SU-DHL-6 (cell line): ENCODE measurements around the gene CDH22.

Source experiments
- H2AFZ ChIP-seq: fragments of 200-600 bp; sonication (generic); 2 replicates; pipeline ENCODE4 v1.6.1; 2014; ENCODE audit warnings: low read depth, mild to moderate bottlenecking, moderate library complexity, mixed read lengths, antibody characterized with exemption, low read length; ENCODE audit not compliant: severe bottlenecking
- H3F3A ChIP-seq: fragments of 200-600 bp; shearing (Covaris generic); 2 replicates; pipeline ENCODE4 v1.6.0; 2016; ENCODE audit warnings: antibody characterized with exemption, mild to moderate bottlenecking; ENCODE audit not compliant: insufficient read depth
- H3K27ac ChIP-seq: fragments of 200-600 bp; sonication (generic); 2 replicates; pipeline ENCODE4 v1.5.1; 2016; ENCODE audit warnings: low read depth, mild to moderate bottlenecking, low read length, moderate library complexity, mixed read lengths
- H3K27me3 ChIP-seq: fragments of 200-600 bp; sonication (generic), shearing (Covaris generic); 2 replicates; pipeline ENCODE4 v1.6.0; 2014; ENCODE audit warnings: mild to moderate bottlenecking, low read length
- H3K36me3 ChIP-seq: fragments of 200-600 bp; sonication (generic); 2 replicates; pipeline ENCODE4 v1.6.1; 2014; ENCODE audit warnings: mild to moderate bottlenecking, low read length, mixed read lengths
- H3K4me2 ChIP-seq: fragments of 300-600, 200-600 bp; shearing (Covaris generic), sonication (generic); 2 replicates; pipeline ENCODE4 v1.6.0; 2014; ENCODE audit warnings: low read length, low read depth, mild to moderate bottlenecking; ENCODE audit not compliant: poor library complexity, severe bottlenecking
- H3K4me3 ChIP-seq: fragments of 200-600 bp; sonication (generic); 2 replicates; pipeline ENCODE4 v1.5.1; 2014; ENCODE audit warnings: antibody characterized with exemption, low read length, mild to moderate bottlenecking, mixed read lengths; ENCODE audit not compliant: insufficient read depth, poor library complexity, severe bottlenecking
- H3K79me2 ChIP-seq: fragments of 200-600 bp; sonication (generic); 2 replicates; pipeline ENCODE4 v1.6.1; 2014; ENCODE audit warnings: mild to moderate bottlenecking, low read length, moderate library complexity; ENCODE audit not compliant: insufficient read depth
- H3K9ac ChIP-seq: fragments of 200-600 bp; sonication (generic); 2 replicates; pipeline ENCODE4 v1.7.0; 2014; ENCODE audit warnings: mild to moderate bottlenecking, low read length
- H3K9me2 ChIP-seq: fragments of 200-600 bp; sonication (generic); replicated peaks from 2 replicates; pipeline ENCODE4 v1.6.1; 2014; ENCODE audit warnings: low read length; ENCODE audit not compliant: insufficient read depth
- H3K9me3 ChIP-seq: fragments of 200-600 bp; sonication (generic); 2 replicates; pipeline ENCODE4 v1.6.1; 2014; ENCODE audit warnings: low read length, mixed read lengths; ENCODE audit not compliant: insufficient read depth
- H4K20me1 ChIP-seq: fragments of 200-600 bp; sonication (generic); 2 replicates; pipeline ENCODE4 v1.6.1; 2014; ENCODE audit warnings: low read depth, mild to moderate bottlenecking, antibody characterized with exemption, low read length, moderate library complexity, mixed read lengths
- EZH2phosphoT487 ChIP-seq: fragments of 200-600 bp; sonication (generic), shearing (Covaris generic); conservative IDR thresholded peaks from 2 replicates; pipeline ENCODE4 v1.6.1; 2018; ENCODE audit warnings: mild to moderate bottlenecking, antibody characterized with exemption, low read length, moderate library complexity, mixed read lengths
- TF ChIP-seq, protein P1 (sequence below): fragments of 200-600 bp; sonication (generic); IDR thresholded peaks from one replicate; pipeline ENCODE4 v1.5.1; 2017; ENCODE audit warnings: antibody characterized with exemption, mild to moderate bottlenecking, low read length, moderate library complexity; ENCODE audit not compliant: insufficient read depth, poor library complexity, severe bottlenecking

The CDH22 gene

DNA sequence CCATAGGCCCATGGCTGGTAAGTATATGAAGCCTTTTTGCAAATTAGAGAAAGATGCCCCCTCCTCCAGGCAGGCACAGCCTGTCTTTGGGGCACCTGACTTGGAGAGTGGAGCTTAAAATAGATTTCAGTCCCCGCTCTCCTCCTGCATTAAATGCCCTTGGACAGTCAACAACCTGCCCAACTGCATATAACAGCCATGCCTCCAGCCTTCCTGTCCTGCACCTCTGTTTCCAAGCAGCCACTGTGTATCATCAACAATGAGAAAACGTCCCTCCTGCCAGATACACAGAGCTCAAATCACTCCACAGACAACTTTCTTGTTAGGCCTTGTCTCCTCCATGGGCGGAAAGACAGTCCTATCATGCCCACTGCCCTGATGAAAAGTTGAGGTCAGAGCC is 3.4 kb downstream of the CDH22 start:
- no peaks in the 10 kb centered on the region for H3K27me3 ChIP-seq
- no peak overlapping the region for H2AFZ ChIP-seq
- no peak for TF ChIP-seq EZH2phosphoT487
- TF ChIP-seq, protein P1, sequence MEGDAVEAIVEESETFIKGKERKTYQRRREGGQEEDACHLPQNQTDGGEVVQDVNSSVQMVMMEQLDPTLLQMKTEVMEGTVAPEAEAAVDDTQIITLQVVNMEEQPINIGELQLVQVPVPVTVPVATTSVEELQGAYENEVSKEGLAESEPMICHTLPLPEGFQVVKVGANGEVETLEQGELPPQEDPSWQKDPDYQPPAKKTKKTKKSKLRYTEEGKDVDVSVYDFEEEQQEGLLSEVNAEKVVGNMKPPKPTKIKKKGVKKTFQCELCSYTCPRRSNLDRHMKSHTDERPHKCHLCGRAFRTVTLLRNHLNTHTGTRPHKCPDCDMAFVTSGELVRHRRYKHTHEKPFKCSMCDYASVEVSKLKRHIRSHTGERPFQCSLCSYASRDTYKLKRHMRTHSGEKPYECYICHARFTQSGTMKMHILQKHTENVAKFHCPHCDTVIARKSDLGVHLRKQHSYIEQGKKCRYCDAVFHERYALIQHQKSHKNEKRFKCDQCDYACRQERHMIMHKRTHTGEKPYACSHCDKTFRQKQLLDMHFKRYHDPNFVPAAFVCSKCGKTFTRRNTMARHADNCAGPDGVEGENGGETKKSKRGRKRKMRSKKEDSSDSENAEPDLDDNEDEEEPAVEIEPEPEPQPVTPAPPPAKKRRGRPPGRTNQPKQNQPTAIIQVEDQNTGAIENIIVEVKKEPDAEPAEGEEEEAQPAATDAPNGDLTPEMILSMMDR, result no peak
- H3F3A ChIP-seq, result no peaks in the 10 kb centered on the region
- no peak overlapping the region for H3K27ac ChIP-seq
- no peaks in the 10 kb centered on the region for H3K9me2 ChIP-seq
- H4K20me1 ChIP-seq, result no peaks in the 10 kb centered on the region
- no peak overlapping the region for H3K4me2 ChIP-seq
- H3K4me3 ChIP-seq, result no peak overlapping the region
- H3K9me3 ChIP-seq, result no peaks in the 10 kb centered on the region
- no peaks in the 10 kb centered on the region for H3K36me3 ChIP-seq
- H3K79me2 ChIP-seq, result no peaks in the 10 kb centered on the region
- H3K9ac ChIP-seq, result no peak overlapping the region

DNA sequence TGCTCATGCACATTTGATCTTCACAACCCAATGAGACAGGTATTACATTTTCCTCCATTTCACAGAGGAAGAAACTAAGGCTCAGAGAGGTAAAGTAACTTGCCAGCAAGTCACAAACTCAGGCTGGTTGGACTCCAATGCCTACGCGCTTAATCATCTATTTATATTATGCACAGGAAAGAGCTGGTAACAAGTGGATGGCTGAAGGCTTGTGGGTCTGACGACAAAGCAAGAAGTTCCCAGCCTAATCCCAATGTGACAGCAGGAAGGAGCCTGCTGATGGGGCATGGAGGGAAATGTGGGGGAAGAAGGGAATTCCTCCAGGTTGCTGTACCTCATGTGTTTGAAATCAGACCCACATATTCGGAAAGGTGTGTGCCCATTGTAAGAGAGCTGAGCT is 3.9 kb downstream of the CDH22 start:
- Histone ChIP-seq H3K9ac (no peak overlapping the region), H3K4me3 (no peak overlapping the region), H3K27ac (no peak overlapping the region), H3K4me2 (no peak overlapping the region), H3K9me3 (no peaks in the 10 kb centered on the region), H2AFZ (no peak overlapping the region), H3K36me3 (no peaks in the 10 kb centered on the region), H3K79me2 (no peaks in the 10 kb centered on the region), H3K27me3 (no peaks in the 10 kb centered on the region), H4K20me1 (no peaks in the 10 kb centered on the region), H3F3A (no peaks in the 10 kb centered on the region), H3K9me2 (no peaks in the 10 kb centered on the region)
- TF ChIP-seq, protein P1, result no peak
- no peak for TF ChIP-seq EZH2phosphoT487

DNA sequence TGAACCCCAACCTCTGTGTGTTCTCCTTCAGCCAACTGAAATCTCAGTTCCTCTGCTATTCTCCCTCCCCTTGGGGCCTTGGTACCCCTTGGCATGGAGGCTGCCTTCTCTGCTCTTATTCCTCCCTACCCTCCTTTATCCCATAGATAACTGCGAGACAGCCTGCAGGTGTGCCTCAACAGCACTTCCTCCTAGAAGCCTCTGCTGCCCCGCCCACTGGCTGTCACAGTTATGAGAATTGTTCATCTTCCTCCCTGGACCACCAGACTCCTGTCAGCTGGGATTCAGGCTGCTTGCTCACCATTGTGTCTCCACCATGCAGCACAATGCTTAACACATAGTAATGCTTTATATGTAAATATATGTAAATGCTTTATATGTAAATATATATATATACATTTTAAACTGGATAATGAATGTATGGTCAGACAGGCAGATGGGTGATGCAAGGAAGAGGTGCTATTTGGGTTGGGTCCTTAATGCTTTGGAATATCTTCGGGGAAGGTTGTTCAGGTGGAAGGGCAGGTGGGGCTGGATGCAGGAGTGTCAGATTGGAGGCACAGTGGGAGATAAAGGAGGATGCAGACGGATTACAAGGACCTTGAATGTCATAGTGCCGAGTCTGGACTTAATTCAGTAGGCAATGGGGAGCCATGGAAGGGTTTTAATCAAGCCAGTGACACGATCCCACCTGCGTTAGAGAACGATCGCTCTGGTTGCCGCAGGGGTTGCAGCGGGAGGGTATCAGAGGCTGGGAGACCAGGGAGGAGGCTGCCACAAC is 4.9 kb downstream of the CDH22 start:
- no peak overlapping the region for H2AFZ ChIP-seq
- no peaks in the 10 kb centered on the region for H3K9me3 ChIP-seq
- TF ChIP-seq EZH2phosphoT487, result no peak
- TF ChIP-seq, protein P1, result no peak
- H4K20me1 ChIP-seq, result no peaks in the 10 kb centered on the region
- no peak overlapping the region for H3K9ac ChIP-seq
- H3K9me2 ChIP-seq, result no peaks in the 10 kb centered on the region
- no peaks in the 10 kb centered on the region for H3K36me3 ChIP-seq
- no peaks in the 10 kb centered on the region for H3F3A ChIP-seq
- H3K79me2 ChIP-seq, result no peaks in the 10 kb centered on the region
- H3K27ac ChIP-seq, result no peak overlapping the region
- no peak overlapping the region for H3K4me2 ChIP-seq
- no peak overlapping the region for H3K4me3 ChIP-seq
- H3K27me3 ChIP-seq, result no peaks in the 10 kb centered on the region
